CD14-positive monocyte (primary cell): ENCODE data around the gene CD300C. TPM values are rescaled to one million over a fixed set of nuclear protein-coding genes. Genes with fewer than 3 reads are reported as not detected.
A peak's percentile ranks its signal among the peaks of the same experiment; 100 is the strongest.

Experiments
- DNase-seq, 3 donors: peaks; one replicate each; pipeline ENCODE4 v3.0.0-alpha.2; 2011 to 2022
- H2AFZ ChIP-seq: 2 replicates; pipeline ENCODE4 v1.6.0; 2012; ENCODE audit warnings: mild to moderate bottlenecking, low read depth, low read length, inconsistent platforms; ENCODE audit not compliant: insufficient read depth, poor library complexity, severe bottlenecking
- H3K27ac ChIP-seq, 2 donors: 1 replicate in 1 of 2; 2 replicates in 1 of 2; pipeline ENCODE4 v1.5.1; 2012 to 2013; ENCODE audit warnings: low read length in 2 of 2, control low read depth in 1 of 2, inconsistent platforms in 1 of 2, low read depth in 1 of 2, mild to moderate bottlenecking in 1 of 2
- H3K27me3 ChIP-seq, 2 donors: one replicate each; pipeline versions ENCODE4 v1.6.0 to v1.6.1; 2011 to 2013; ENCODE audit warnings: low read length in 2 of 2; ENCODE audit not compliant: control insufficient read depth in 2 of 2, insufficient read depth in 2 of 2
- H3K36me3 ChIP-seq, 2 donors: replicated peaks in 1 of 2; 1 replicate in 1 of 2; 2 replicates in 1 of 2; pipeline versions ENCODE4 v1.5.1 to v1.6.1; 2012 to 2013; ENCODE audit warnings: low read length in 2 of 2, control low read depth in 1 of 2, inconsistent platforms in 1 of 2, mild to moderate bottlenecking in 1 of 2; ENCODE audit not compliant: insufficient read depth in 2 of 2, control insufficient read depth in 1 of 2
- H3K4me1 ChIP-seq, 2 donors: 1 replicate in 1 of 2; 2 replicates in 1 of 2; pipeline versions ENCODE4 v1.5.1 to v1.6.1; 2012 to 2013; ENCODE audit warnings: low read length in 2 of 2, control low read depth in 1 of 2, inconsistent platforms in 1 of 2, mild to moderate bottlenecking in 1 of 2, moderate library complexity in 1 of 2; ENCODE audit not compliant: insufficient read depth in 2 of 2, control insufficient read depth in 1 of 2
- H3K4me2 ChIP-seq: replicated peaks from 2 replicates; pipeline ENCODE3; 2012; ENCODE audit warnings: low read length, moderate library complexity, mild to moderate bottlenecking; ENCODE audit not compliant: poor library complexity, severe bottlenecking; ENCODE audit errors: extremely low read depth
- H3K4me3 ChIP-seq, 3 experiments: fragments of 200-600 bp in 1 of 3; sonication (generic) in 1 of 3; replicated peaks in 1 of 3; 1 replicate in 2 of 3; 2 replicates in 1 of 3; pipeline ENCODE4 v1.5.1; 2011 to 2013; ENCODE audit warnings: low read length in 3 of 3, mild to moderate bottlenecking in 3 of 3, control low read depth in 2 of 3, low read depth in 2 of 3, inconsistent platforms in 1 of 3, moderate library complexity in 1 of 3
- H3K79me2 ChIP-seq: 2 replicates; pipeline ENCODE4 v1.6.0; 2012; ENCODE audit warnings: mild to moderate bottlenecking, control low read depth, inconsistent platforms, low read length, moderate library complexity; ENCODE audit not compliant: insufficient read depth
- H3K9ac ChIP-seq: 2 replicates; pipeline ENCODE4 v1.6.0; 2017; ENCODE audit warnings: low read length, mild to moderate bottlenecking; ENCODE audit not compliant: insufficient read depth, poor library complexity, severe bottlenecking
- H3K9me3 ChIP-seq, 2 donors: replicated peaks in 1 of 2; 1 replicate in 1 of 2; 2 replicates in 1 of 2; pipeline versions ENCODE4 v1.5.1 to v1.6.1; 2012 to 2013; ENCODE audit warnings: low read length in 2 of 2, control low read depth in 1 of 2; ENCODE audit not compliant: control insufficient read depth in 1 of 2, insufficient read depth in 1 of 2
- H4K20me1 ChIP-seq: 2 replicates; pipeline ENCODE4 v1.6.0; 2012; ENCODE audit warnings: mild to moderate bottlenecking, low read length, control low read depth, moderate library complexity; ENCODE audit not compliant: insufficient read depth
- H3K27ac Mint-ChIP-seq, 7 donors: one replicate each; pipeline ENCODE4 v1.8.0; 2020; ENCODE audit warnings: mild to moderate bottlenecking in 7 of 7, mixed read lengths in 7 of 7, moderate library complexity in 6 of 7, inconsistent platforms in 2 of 7
- H3K27me3 Mint-ChIP-seq, 3 donors: one replicate each; pipeline ENCODE4 v1.8.0; 2021 to 2022; ENCODE audit warnings: low read depth in 3 of 3, mild to moderate bottlenecking in 3 of 3, mixed read lengths in 3 of 3, moderate library complexity in 3 of 3, inconsistent platforms in 1 of 3
- H3K36me3 Mint-ChIP-seq, 2 donors: one replicate each; pipeline ENCODE4 v1.8.0; 2020; ENCODE audit warnings: mixed read lengths in 2 of 2, inconsistent platforms in 1 of 2, mild to moderate bottlenecking in 1 of 2
- H3K4me1 Mint-ChIP-seq: one replicate; pipeline ENCODE4 v1.8.0; 2020; ENCODE audit warnings: mild to moderate bottlenecking, mixed read lengths
- H3K4me3 Mint-ChIP-seq, 2 donors: one replicate each; pipeline ENCODE4 v1.8.0; 2020; ENCODE audit warnings: mild to moderate bottlenecking in 2 of 2, mixed read lengths in 2 of 2, moderate library complexity in 1 of 2
- H3K9me3 Mint-ChIP-seq, 7 donors: one replicate each; pipeline ENCODE4 v1.8.0; 2020 to 2022; ENCODE audit warnings: mixed read lengths in 7 of 7, mild to moderate bottlenecking in 6 of 7, moderate library complexity in 6 of 7, inconsistent platforms in 2 of 7
- CTCF ChIP-seq: fragments of 200-600 bp; IDR thresholded peaks from one replicate; pipeline ENCODE4 v1.8.0; 2022; ENCODE audit warnings: antibody characterized with exemption, mild to moderate bottlenecking
- WGBS: methylation state at CpG from one replicate; pipeline ENCODE4 v1.1.5; 2013; ENCODE audit warnings: missing lambda C conversion rate; ENCODE audit not compliant: insufficient coverage; 5-methylcytosine and 5-hydroxymethylcytosine counted together
- intact Hi-C, 2 donors: fragments of 100-400 bp; cut with micrococcal nuclease; formaldehyde crosslinking; loops; one replicate each; pipeline versions ENCODE4 v1.15.0 to v1.15.1; 2023
- polyA plus RNA-seq, 3 donors: library from polyadenylated mRNA; depleted of rRNA in 1 of 3; unstranded in 2 of 3; stranded (reverse) in 1 of 3; fragments of 300-500 nt in 2 of 3; fragments of >200 nt in 1 of 3; fragmentation: Illumina TruSeq in 2 of 3; gene quantifications; 1 replicate in 2 of 3; 2 replicates in 1 of 3; pipeline ENCODE4 v1.2.3, GENCODE V29; 2012 to 2021

The CD300C gene
- polyA plus RNA-seq, 3 donors: 68.3 to 141 (median 93.1) TPM

GRCh38 chr17:74539281-74539820 is 6.6 kb downstream of the CD300C start:
- Histone ChIP-seq H3K9ac (no peak overlapping the region), H3K9me3 (no peaks in the 10 kb centered on the region), H3K4me2 (no peak overlapping the region), H2AFZ (no peak overlapping the region), H4K20me1 (peaks cover 88% of the 10 kb centered on the region), H3K27me3 (no peaks in the 10 kb centered on the region), H3K79me2 (peaks cover 28% of the 10 kb centered on the region), H3K36me3 (peaks cover 55 to 68% of the 10 kb centered on the region in 2 donors), H3K4me1 (peaks cover 11 to 18% of the 10 kb centered on the region in 2 donors), H3K27ac (no peak overlapping the region), H3K4me3 (no peak overlapping the region)
- intact Hi-C loops: loop anchor here in 1 of 2 donors (5.0 kb wide), 1 partner anchor 58 kb away; no protein-coding TSS in a partner anchor
- DNase-seq: no peak
- peaks cover 75 to 92% of the 10 kb centered on the region in 2 donors for H3K36me3 Mint-ChIP-seq
- no peak for TF ChIP-seq CTCF
- H3K9me3 Mint-ChIP-seq: peaks cover 0 to 2% (median 0%) of the 10 kb centered on the region in 7 donors
- H3K4me3 Mint-ChIP-seq: no peak overlapping the region
- peak overlapping the region in 2 of 7 donors; percentile 10 to 51 for H3K27ac Mint-ChIP-seq
- peaks cover 26% of the 10 kb centered on the region for H3K4me1 Mint-ChIP-seq
- H3K27me3 Mint-ChIP-seq: no peaks in the 10 kb centered on the region
- 92% methylated on average over 9 of the region's 10 CpGs for WGBS

- peaks cover 68% of the 10 kb centered on the region for H4K20me1 ChIP-seq
- peaks cover 56 to 71% of the 10 kb centered on the region in 2 donors for H3K36me3 Mint-ChIP-seq
- H3K9me3 ChIP-seq: no peaks in the 10 kb centered on the region
- H3K36me3 ChIP-seq: peaks cover 36 to 47% of the 10 kb centered on the region in 2 donors
- no peak for TF ChIP-seq CTCF
- H3K4me2 ChIP-seq: no peak overlapping the region
- WGBS: no CpG with 5 or more reads among the region's 3 CpGs
- H3K27me3 ChIP-seq: no peaks in the 10 kb centered on the region
- H3K27ac Mint-ChIP-seq: peak overlapping the region in 1 of 7 donors; percentile 5
- peaks cover 30% of the 10 kb centered on the region for H3K79me2 ChIP-seq
- no peak overlapping the region for H3K4me3 Mint-ChIP-seq
- H3K4me3 ChIP-seq: no peak overlapping the region
- DNase-seq: no peak
- H3K9me3 Mint-ChIP-seq: peaks cover 0 to 2% (median 0%) of the 10 kb centered on the region in 7 donors
- H2AFZ ChIP-seq: no peak overlapping the region
- peaks cover 23 to 24% of the 10 kb centered on the region in 2 donors for H3K4me1 ChIP-seq
- H3K27me3 Mint-ChIP-seq: no peaks in the 10 kb centered on the region
- no peak overlapping the region for H3K9ac ChIP-seq
- H3K4me1 Mint-ChIP-seq: peaks cover 32% of the 10 kb centered on the region
- H3K27ac ChIP-seq: no peak overlapping the region
- intact Hi-C loops: loop anchor here in 1 of 2 donors (5.0 kb wide), 1 partner anchor 60 kb away; no protein-coding TSS in a partner anchor
Observed at GRCh38 chr17:74536890-74537289, 9.0 kb downstream of the CD300C start.
